H54 (cell line): ENCODE measurements around the gene AURKAIP1.

Experiments used
- DNase-seq: peaks from one replicate; pipeline ENCODE4 v3.0.0; 2011; ENCODE audit warnings: low spot score, mixed read lengths; ENCODE audit not compliant: insufficient read length
- FAIRE-seq: peaks from 3 replicates; lab custom pipeline; 2011; peaks lifted over from hg19 to GRCh38; lab: Jason Lieb, UNC
- POLR2A ChIP-seq: IDR thresholded peaks from 2 replicates; pipeline ENCODE4 v1.6.1; 2011; ENCODE audit warnings: low read depth, mild to moderate bottlenecking, low read length

The AURKAIP1 gene

DNA sequence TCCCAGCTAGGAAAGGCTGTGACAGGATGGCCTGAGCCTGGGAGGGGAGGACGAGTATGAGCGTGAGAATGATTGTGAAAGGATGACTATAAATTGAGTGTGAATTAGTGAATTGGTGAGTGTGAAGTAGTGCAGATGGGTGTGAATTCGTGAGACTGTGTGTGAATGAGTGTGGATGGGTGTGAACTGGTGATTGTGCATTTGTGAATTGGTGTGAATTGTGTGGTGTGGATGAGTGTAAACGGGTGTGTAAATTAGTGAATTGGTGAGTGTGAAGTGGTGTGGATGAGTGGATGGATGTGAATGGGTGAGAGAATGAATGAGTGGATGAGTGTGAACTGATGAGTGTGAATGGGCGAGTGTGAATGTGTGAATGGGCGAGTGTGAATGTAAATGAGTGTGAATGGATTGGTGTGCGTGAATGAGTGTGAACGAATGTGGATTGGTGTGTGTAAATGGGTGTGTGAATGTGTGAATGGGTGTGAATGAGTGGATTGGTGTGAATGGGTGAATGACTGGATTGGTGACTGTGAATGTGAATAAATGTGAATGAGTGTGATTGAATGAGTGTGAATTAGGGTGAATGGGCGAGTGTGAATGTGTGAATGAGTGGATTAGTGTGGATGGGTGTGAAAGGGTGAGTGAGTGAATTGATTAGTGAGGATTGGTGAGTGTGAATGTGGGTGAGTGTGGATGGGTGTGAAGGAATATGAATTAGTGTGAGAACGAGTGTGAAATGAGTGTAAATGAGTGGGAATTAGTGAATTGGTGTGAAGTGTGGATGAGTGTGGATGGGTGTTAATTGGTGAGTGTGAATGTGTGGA is 8.9 kb downstream of the AURKAIP1 start:
- FAIRE-seq, result no peak

DNA sequence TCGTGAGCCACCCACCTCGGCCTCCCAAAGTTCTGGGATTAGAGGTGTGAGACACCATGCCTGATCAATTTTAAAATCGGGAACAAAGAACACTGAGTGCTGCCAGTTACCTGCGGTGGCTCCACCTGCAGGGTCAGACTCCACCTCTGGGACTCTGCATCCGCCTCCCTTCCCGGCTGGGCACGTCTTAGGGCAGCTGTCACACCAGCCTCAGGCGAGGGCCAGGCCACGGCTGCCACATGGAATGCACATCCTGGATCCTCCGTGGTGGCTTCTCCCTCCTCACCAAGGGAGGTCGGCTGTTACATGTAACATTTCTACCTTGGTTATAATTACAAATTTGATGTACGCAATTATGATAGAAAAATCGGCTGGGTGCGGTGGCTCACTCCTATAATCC is 10.7 kb downstream of the AURKAIP1 start:
- TF ChIP-seq POLR2A, result no peak
- FAIRE-seq, result no peak
- no peak for DNase-seq

More for the DNA sequence above, 8.9 kb downstream of the AURKAIP1 start:
- no peak for TF ChIP-seq POLR2A
- DNase-seq, result no peak

DNA sequence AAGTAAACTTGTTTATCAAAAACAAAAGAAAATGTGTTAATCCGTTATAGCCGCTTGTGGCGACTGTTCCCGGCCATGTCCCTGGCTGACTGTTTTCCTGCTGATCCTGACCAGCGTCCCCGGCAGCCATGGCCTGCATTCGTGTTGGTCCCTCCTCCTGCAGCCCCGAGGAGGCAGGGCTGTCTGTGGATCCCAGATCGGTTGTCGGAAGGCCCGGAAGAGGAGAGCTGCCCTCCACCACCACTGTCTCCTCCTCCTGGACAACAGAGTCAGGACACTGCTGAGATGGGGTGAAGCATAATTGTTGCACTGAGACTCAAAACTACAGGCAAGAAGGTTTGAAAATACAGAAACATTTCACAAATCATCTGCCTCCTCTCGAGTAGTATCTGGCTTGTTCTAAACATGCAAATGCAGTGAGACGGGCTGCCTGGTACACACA is 13.0 kb downstream of the AURKAIP1 start:
- FAIRE-seq, result no peak
- DNase-seq, result no peak
- no peak for TF ChIP-seq POLR2A

DNA sequence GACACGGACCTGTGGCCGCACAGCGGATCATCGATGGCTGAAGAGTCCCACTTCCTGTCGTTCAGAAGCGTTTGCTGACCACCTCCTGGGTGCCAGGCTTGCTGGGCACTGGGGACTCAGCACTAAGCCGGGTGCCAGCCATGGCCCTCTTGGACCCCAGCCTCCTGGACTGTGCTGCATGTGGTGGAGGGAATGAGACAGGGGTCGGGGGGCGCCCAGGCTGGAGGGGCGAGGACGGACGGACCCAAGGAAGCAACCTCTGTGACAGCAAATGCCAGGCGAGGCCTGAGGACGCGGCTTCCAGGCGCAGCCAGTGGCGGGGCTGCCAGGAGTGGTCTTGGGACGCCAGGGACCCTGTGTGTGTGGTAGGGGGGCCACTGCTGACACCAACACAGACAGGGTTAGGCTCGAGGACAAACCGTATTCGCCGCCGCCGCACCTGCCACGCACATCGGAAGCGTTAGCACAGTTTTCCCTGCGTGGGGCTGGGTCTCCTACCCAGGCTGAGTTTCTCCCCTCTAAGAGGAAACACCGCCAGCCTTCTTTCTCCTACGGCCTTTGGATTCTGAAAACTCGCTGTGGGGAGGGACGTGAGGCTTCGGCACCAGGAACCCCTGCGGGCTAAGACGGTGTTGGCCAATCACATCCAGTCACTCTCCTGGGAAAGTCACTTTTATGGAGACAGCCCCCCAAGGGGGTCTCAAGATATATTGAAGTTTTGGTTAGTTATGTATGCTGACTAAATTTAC is 13.6 kb downstream of the AURKAIP1 start:
- no peak for TF ChIP-seq POLR2A
- DNase-seq, result no peak
- no peak for FAIRE-seq

DNA sequence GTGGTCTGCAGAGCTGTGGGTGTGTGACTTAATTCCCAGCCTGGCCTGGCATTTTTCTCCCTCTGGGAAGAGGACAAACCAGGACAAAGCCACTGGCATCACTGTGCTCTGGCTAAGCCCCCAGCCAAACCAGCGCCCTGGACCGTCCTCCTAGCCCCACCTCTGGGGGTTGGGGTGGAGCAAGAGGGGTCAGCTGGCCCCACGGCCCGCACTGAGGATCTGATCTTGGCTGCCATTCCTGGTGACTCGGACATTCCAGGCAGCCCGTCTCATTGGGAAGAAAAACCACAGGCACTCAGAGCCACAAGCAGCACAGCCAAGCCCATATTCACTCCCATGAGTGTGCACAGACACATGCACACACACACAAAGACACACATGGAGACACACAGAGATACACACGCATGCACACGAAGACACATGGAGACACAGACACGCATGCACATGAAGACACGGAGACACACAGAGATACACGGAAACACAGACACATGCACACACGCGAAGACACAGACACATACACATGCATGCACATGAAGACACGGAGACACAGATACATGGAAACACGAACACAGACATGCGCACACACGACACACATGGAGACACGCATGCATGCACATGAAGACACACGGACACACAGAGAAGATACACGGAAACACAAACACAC is 14.4 kb downstream of the AURKAIP1 start:
- FAIRE-seq, result peak; percentile 88
- peak; percentile 18; the same call in 1 of the 2 replicates for TF ChIP-seq POLR2A
- DNase-seq, result peak; percentile 92

DNA sequence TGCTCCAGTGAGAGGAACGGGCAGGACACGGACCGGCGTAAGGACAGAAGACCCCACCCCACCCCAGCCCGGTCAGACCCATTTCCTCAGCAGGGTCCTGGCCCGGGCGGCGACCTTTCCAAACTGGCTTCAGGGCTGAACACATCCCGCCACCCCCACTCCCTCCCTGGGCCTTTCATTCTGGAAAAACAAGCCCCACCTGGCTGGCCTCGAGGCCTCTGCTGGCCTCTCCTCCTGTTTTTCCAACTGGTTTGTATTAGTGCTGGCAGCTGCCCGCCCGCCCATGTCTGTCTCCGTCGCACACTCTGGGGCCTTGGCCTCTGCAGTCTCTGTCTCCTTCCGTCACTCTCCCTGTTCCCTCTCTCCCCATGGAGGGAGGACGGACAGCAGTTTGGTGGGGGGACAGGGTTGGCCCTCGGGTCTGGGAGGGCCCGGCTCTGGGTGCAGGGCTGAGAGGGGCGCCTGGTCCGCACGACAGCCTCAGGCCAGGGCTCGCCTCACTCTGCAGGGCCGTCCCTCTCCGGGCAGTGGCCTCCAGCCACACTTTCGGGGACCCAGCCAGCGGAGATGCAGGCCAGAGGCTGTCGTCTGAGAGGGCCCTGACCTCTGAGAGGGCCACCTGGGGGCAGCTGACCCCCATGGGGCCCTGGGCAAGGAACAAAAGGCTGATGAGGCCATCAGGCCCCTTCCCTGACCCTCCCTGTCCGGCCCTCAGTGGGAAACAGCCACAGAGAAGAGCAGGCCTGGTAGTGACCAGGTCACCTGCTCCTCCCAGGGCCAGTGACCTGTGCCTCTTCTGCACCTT is 15.1 kb downstream of the AURKAIP1 start:
- DNase-seq (no peak), FAIRE-seq (no peak)
- no peak for TF ChIP-seq POLR2A

DNA sequence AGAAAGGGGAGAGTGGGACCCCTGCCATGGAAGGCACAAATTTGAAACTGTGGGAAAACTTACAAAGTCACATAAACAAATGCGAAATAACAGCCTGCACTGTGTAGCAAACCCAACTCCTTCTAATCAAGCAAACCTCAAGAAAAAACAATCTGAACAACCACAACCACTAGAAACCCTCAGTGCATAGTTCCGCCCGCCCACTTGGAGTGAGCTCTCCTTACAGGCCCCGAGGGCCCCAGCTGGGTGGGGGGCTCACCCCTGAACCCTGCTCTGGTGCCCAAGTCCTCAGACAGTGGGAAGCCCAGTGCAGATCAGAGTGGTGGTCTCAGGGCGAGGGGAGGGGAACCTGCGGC is 15.7 kb downstream of the AURKAIP1 start:
- no peak for TF ChIP-seq POLR2A
- FAIRE-seq (no peak), DNase-seq (no peak)

DNA sequence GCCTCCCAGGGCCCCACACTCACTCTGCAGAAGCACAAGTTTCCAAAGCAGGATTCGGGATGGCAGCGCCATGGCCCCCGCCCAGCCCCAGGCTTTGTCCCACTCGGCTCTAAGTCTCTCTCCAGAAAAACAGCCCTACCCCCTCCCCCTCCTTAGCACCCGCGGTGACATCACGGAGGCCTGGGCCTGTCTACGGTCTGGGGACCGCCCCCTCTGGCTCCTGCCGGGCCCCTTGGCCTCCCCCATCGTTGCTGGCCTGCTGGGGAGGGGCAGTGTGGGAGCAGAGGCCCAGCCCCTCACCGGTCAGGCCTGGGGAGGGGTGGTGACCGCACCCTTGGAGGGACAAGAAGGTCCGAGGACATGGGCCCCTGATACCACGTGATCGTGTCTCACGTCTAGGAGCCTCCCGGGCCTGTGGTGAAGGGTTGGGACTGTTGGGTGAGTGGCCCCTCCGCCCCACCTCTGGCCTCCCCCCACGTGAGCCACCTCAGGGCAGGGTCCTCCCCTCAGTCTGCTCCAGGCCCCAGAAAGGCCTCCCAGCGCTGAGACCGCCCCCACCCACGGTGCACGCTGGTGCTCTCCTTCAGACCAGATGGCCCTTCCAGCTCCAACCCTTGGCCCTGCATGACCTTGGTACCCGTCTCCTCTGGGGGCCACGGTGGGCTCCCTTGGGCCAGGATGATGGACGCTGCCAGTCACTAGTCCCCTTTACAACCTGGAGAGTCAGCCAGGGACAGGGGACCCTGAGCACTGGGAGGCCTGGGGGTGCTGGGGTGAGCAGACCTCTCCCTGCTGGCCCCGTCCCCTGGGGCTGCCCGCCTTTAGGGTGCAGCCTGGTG is 16.4 kb downstream of the AURKAIP1 start, which contains the start of gene MXRA8:
Gene MXRA8 (minus strand): TSS at position 123 of the 839 bp plus-strand sequence. CDS start 51 bp downstream, at position 72.
- DNase-seq (no peak), FAIRE-seq (no peak)
- TF ChIP-seq POLR2A, result no peak

DNA sequence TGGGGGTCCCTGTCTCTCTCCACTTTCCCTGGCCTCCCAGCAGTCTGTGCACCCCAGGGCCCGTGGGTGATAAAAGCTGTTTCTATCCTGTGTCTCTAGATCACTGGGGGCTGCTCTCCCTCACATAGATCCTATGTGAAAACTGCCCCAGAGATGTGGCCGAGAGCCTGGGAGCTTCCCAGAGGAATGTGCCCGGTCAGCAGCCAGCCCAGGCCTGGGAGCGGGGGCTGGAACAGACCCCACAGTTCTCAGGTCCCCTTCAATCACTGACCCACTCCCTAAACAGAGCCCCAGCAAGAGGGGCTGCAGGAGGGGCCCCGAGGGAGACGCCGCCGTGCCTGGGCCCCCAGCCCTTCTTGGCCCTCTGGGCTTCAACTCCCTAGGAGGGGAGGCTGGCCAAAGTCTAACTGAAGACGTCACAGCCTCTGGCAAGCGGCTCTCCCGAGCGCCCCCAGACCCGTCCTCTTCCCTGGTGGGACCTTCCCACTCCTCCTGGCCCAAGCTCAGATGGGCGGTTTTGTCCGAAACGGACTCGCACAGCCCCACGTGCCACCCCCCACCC is 17.1 kb downstream of the AURKAIP1 start:
- DNase-seq, result no peak
- no peak for TF ChIP-seq POLR2A
- no peak for FAIRE-seq

DNA sequence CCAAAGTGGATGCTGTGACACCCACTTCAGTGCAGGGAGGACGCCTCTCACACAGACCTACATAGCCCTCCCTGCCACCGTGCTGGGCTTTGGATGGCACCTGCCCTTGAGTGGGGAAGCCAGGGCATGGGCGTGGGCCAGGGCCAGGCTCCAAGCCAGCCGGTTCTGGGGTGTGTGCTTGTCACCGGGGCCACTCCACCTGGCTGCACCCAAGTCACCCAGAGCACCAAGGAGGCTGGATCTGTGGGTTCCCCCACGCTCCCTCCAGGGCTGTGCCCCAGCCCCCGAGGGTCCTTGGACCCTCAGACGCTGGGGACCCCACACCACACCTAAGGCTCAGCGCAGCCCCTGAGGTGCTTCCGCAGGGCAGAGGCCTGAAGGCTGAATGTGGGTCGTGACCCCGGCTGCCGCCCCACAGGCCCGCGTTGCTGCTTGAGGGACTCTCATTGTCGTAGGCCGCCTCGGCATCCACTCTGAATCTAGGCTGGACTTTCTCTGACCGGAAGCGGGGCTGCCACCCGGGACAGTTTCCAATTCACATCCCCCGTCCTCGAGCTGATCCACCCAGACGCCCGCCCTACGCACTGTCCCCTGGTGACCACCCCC is 18.1 kb downstream of the AURKAIP1 start:
- TF ChIP-seq POLR2A, result no peak
- DNase-seq, result no peak
- no peak for FAIRE-seq

DNA sequence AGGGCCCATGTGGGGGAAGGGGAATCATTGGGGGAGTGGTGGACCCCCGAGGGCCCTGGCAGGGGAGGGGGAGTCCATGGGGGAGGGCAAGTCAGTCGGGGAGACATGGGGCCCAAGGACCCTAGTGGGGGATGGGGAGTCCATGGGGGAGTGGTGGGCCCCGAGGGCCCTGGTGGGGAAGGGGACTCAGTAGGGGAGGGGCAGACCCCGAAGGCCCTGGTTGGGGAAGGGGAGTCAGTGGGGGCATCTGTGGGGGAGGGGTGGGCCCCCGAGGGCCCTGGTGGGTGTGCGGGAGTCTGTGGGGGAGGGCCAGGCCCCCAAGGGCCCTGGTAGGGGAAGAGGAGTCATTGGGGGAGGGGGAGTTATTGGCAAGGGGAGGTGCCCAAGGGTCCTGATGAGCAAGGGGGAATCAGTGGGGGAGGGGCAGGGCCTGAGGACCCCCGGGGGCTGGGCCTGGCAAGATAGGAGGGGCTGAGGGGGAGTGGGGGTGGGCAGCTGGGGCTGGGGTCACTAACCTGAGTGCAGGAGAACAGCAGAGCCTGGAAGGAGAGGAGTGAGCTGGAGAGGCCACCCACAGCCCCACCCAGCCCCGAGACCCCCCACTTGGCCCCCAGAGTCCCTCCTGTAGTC is 18.7 kb downstream of the AURKAIP1 start:
- DNase-seq, result no peak
- FAIRE-seq, result no peak
- no peak for TF ChIP-seq POLR2A
